Neural cell (in vitro differentiated cells): ENCODE results near the gene KRT3.

ENCODE experiments used
- CTCF ChIP-seq: fragments of 450-650 bp; IDR thresholded peaks from 2 replicates; pipeline ENCODE4 v1.5.1; 2014; ENCODE audit warnings: antibody characterized with exemption, mild to moderate bottlenecking, moderate library complexity; ENCODE audit not compliant: poor library complexity, severe bottlenecking
- POLR2AphosphoS5 ChIP-seq: IDR thresholded peaks from 2 replicates; pipeline ENCODE4 v1.6.1; 2012
- REST ChIP-seq: IDR thresholded peaks from 2 replicates; pipeline ENCODE4 v1.6.1; 2012; ENCODE audit warnings: borderline replicate concordance
- SMC3 ChIP-seq: fragments of 450-650 bp; conservative IDR thresholded peaks from 2 replicates; pipeline ENCODE4 v1.6.1; 2014; ENCODE audit warnings: antibody characterized with exemption, mild to moderate bottlenecking, moderate library complexity; ENCODE audit not compliant: poor library complexity
- TAF1 ChIP-seq: IDR thresholded peaks from 2 replicates; pipeline ENCODE4 v1.6.1; 2012; ENCODE audit warnings: low read depth

GRCh38 chr12:52829986-52830770 is 34.3 kb upstream of the KRT3 start:
- TF ChIP-seq POLR2AphosphoS5, result no peak
- no peak for TF ChIP-seq CTCF
- TF ChIP-seq SMC3, result no peak
- TF ChIP-seq REST, result no peak
- no peak for TF ChIP-seq TAF1
